HEK293T (cell line): ENCODE data around the gene RNFT2.

Source experiments
- CTCF ChIA-PET: fragments of 350-600 bp; formaldehyde crosslinking; extraction: SDS; loops from one replicate; lab custom pipeline; 2021; ENCODE audit warnings: antibody characterized with exemption, inconsistent platforms; lab: Yijun Ruan, JAX
- POLR2A ChIA-PET: fragments of 350-600 bp; formaldehyde crosslinking; extraction: SDS; loops from one replicate; lab custom pipeline; 2020; ENCODE audit warnings: antibody characterized with exemption, inconsistent platforms; lab: Yijun Ruan, JAX
- DNase-seq: peaks from one replicate; pipeline ENCODE4 v3.0.0; 2012; ENCODE audit warnings: mixed read lengths; ENCODE audit errors: extremely low spot score
- ARNT ChIP-seq: fragments of 450-650 bp; IDR thresholded peaks from 2 replicates; pipeline ENCODE4 v1.6.1; 2017; ENCODE audit warnings: mild to moderate bottlenecking
- BHLHE40 ChIP-seq: fragments of 450-650 bp; IDR thresholded peaks from 2 replicates; pipeline ENCODE4 v1.6.1; 2016; ENCODE audit warnings: mild to moderate bottlenecking, moderate library complexity, borderline replicate concordance
- CTBP1 ChIP-seq: fragments of 450-650 bp; IDR thresholded peaks from 2 replicates; pipeline ENCODE4 v1.6.1; 2016; ENCODE audit warnings: borderline replicate concordance
- ELF4 ChIP-seq: fragments of 450-650 bp; IDR thresholded peaks from 2 replicates; pipeline ENCODE4 v1.6.1; 2017; ENCODE audit warnings: antibody characterized with exemption
- FOXA1 ChIP-seq: fragments of 450-650 bp; IDR thresholded peaks from 2 replicates; pipeline ENCODE4 v1.6.1; 2016; ENCODE audit warnings: mild to moderate bottlenecking
- FOXK2 ChIP-seq: fragments of 450-650 bp; IDR thresholded peaks from 2 replicates; pipeline ENCODE4 v1.6.1; 2016; ENCODE audit warnings: mild to moderate bottlenecking
- FOXM1 ChIP-seq: fragments of 450-650 bp; IDR thresholded peaks from 2 replicates; pipeline ENCODE4 v1.6.1; 2017; ENCODE audit warnings: mild to moderate bottlenecking, borderline replicate concordance
- HDGF ChIP-seq: fragments of 450-650 bp; IDR thresholded peaks from 2 replicates; pipeline ENCODE4 v1.6.1; 2017; ENCODE audit warnings: antibody characterized with exemption, borderline replicate concordance
- L3MBTL2 ChIP-seq: fragments of 450-650 bp; conservative IDR thresholded peaks from 2 replicates; pipeline ENCODE4 v1.6.1; 2016; ENCODE audit warnings: mild to moderate bottlenecking
- LEF1 ChIP-seq: fragments of 450-650 bp; IDR thresholded peaks from 2 replicates; pipeline ENCODE4 v1.6.1; 2017; ENCODE audit warnings: mild to moderate bottlenecking, borderline replicate concordance
- NFRKB ChIP-seq: fragments of 450-650 bp; IDR thresholded peaks from 2 replicates; pipeline ENCODE4 v1.6.1; 2016; ENCODE audit warnings: mild to moderate bottlenecking, moderate library complexity
- PKNOX1 ChIP-seq: fragments of 450-650 bp; IDR thresholded peaks from 2 replicates; pipeline ENCODE4 v1.6.1; 2016
- SP1 ChIP-seq: fragments of 450-650 bp; IDR thresholded peaks from 2 replicates; pipeline ENCODE4 v1.6.1; 2017
- SUZ12 ChIP-seq: fragments of 450-650 bp; IDR thresholded peaks from 2 replicates; pipeline ENCODE4 v1.6.1; 2016; ENCODE audit warnings: mild to moderate bottlenecking
- TARDBP ChIP-seq: fragments of 450-650 bp; IDR thresholded peaks from 2 replicates; pipeline ENCODE4 v1.6.1; 2016
- ZNF384 ChIP-seq: fragments of 450-650 bp; IDR thresholded peaks from 2 replicates; pipeline ENCODE4 v1.6.1; 2016

Gene RNFT2

GRCh38 chr12:116859079-116859478 lies 121.0 kb downstream of the RNFT2 start:
- DNase-seq: no peak
- ChIA-PET CTCF (no interaction called here), POLR2A (interaction anchor here (0.6 to 1.3 kb wide), 2 partner anchors 21 to 53 kb away, joined by 3 to 4 read pairs; no protein-coding TSS in a partner anchor)
- TF ChIP-seq CTBP1 (no peak), TARDBP (no peak)

GRCh38 chr12:116860263-116860662 lies 122.1 kb downstream of the RNFT2 start:
- POLR2A ChIA-PET: no interaction called here
- no peak for TF ChIP-seq ZNF384
- no peak for TF ChIP-seq BHLHE40
- TF ChIP-seq FOXA1: no peak
- no peak for TF ChIP-seq SUZ12
- no peak for TF ChIP-seq FOXM1
- CTCF ChIA-PET: interaction anchor here (1.4 kb wide), 1 partner anchor 38 kb away, joined by 3 read pairs; no protein-coding TSS in a partner anchor
- no peak for DNase-seq

GRCh38 chr12:116861320-116861719 lies 123.2 kb downstream of the RNFT2 start:
- no peak for TF ChIP-seq NFRKB
- ChIA-PET POLR2A (interaction anchor here (0.8 kb wide), 1 partner anchor 19 kb away, joined by 3 read pairs; no protein-coding TSS in a partner anchor), CTCF (interaction anchor here (0.6 to 1.4 kb wide), 2 partner anchors 34 to 39 kb away, joined by 3 to 4 read pairs; no protein-coding TSS in a partner anchor)
- DNase-seq: no peak

GRCh38 chr12:116862167-116862566 lies 124.1 kb downstream of the RNFT2 start:
- POLR2A ChIA-PET: no interaction called here
- no peak for TF ChIP-seq ELF4
- no peak for TF ChIP-seq L3MBTL2
- no peak for TF ChIP-seq TARDBP
- TF ChIP-seq ZNF384: no peak
- TF ChIP-seq SUZ12: no peak
- TF ChIP-seq HDGF: no peak
- no peak for TF ChIP-seq PKNOX1
- TF ChIP-seq CTBP1: no peak
- TF ChIP-seq FOXM1: no peak
- TF ChIP-seq NFRKB: no peak
- TF ChIP-seq LEF1: no peak
- TF ChIP-seq FOXA1: no peak
- no peak for TF ChIP-seq ARNT
- no peak for TF ChIP-seq BHLHE40
- no peak for DNase-seq
- CTCF ChIA-PET: interaction anchor here (1.3 to 1.9 kb wide), 2 partner anchors 18 to 219 kb away, joined by 3 to 13 read pairs; no protein-coding TSS in a partner anchor

- TF ChIP-seq ZNF384 (peak; percentile 41; the same call in 1 of the 2 replicates), ELF4 (no peak)
- ChIA-PET CTCF (interaction anchor here (0.5 to 1.9 kb wide), 17 partner anchors 9 to 1411 kb away, joined by 3 to 13 read pairs (median 4); no protein-coding TSS in a partner anchor), POLR2A (interaction anchor here (0.6 to 1.0 kb wide), 2 partner anchors 17 to 157 kb away, joined by 3 to 7 read pairs; no protein-coding TSS in a partner anchor)
- DNase-seq: peak; percentile 69
Measured at GRCh38 chr12:116863275-116863767, 125.2 kb downstream of the RNFT2 start.

GRCh38 chr12:116864371-116865160 lies 126.5 kb downstream of the RNFT2 start:
- no peak for DNase-seq
- TF ChIP-seq SP1: no peak
- TF ChIP-seq NFRKB: no peak
- no peak for TF ChIP-seq CTBP1
- TF ChIP-seq L3MBTL2: no peak
- no peak for TF ChIP-seq LEF1
- no peak for TF ChIP-seq BHLHE40
- no peak for TF ChIP-seq SUZ12
- no peak for TF ChIP-seq ELF4
- TF ChIP-seq HDGF: no peak
- no peak for TF ChIP-seq FOXM1
- no peak for TF ChIP-seq TARDBP
- TF ChIP-seq ARNT: no peak
- TF ChIP-seq FOXK2: no peak
- no peak for TF ChIP-seq ZNF384
- TF ChIP-seq FOXA1: no peak
- TF ChIP-seq PKNOX1: no peak
- CTCF ChIA-PET: interaction anchor here (1.0 kb wide), 1 partner anchor 13 kb away, joined by 4 read pairs; no protein-coding TSS in a partner anchor
- POLR2A ChIA-PET: no interaction called here

GRCh38 chr12:116867523-116867922 lies 129.4 kb downstream of the RNFT2 start:
- ChIA-PET POLR2A (no interaction called here), CTCF (interaction anchor here (0.9 to 1.1 kb wide), 2 partner anchors 15 to 164 kb away, joined by 3 read pairs; no protein-coding TSS in a partner anchor)
- TF ChIP-seq SP1 (no peak), CTBP1 (no peak), HDGF (no peak), NFRKB (no peak), LEF1 (no peak), ELF4 (no peak), ZNF384 (no peak), BHLHE40 (no peak), TARDBP (no peak), ARNT (no peak), SUZ12 (no peak), FOXK2 (no peak), PKNOX1 (no peak), L3MBTL2 (no peak), FOXA1 (no peak), FOXM1 (no peak)
- no peak for DNase-seq
